ENCODE data around the gene SMARCD3. TPM values are rescaled to one million over a fixed set of nuclear protein-coding genes. Genes with fewer than 3 reads are reported as not detected.

The SMARCD3 gene
- total and polyA plus RNA-seq, 12 donors = 77.7 to 175 (median 97.6) TPM

- intact Hi-C loops (cut with DNase I) = no loop called here
- no peaks in the 10 kb centered on the region for H3K4me1 ChIP-seq
- no peaks in the 10 kb centered on the region for H3K36me3 ChIP-seq
- peaks cover 0 to 52% (median 35%) of the 10 kb centered on the region in 7 donors for H3K27me3 ChIP-seq
- ATAC-seq (no peak), DNase-seq (no peak)
- no peak overlapping the region for H3K27ac ChIP-seq
- 74 to 85% methylated on average over 2 of the region's 2 CpGs for WGBS, 2 donors
- H3K9me3 ChIP-seq = no peaks in the 10 kb centered on the region
- no peak for TF ChIP-seq CTCF (IDR thresholded peaks at IDR 0.05)
- no peak overlapping the region for H3K4me3 ChIP-seq
These were observed 34.8 kb upstream of the SMARCD3 start for GRCh38 chr7:151283302-151283701.

DNA sequence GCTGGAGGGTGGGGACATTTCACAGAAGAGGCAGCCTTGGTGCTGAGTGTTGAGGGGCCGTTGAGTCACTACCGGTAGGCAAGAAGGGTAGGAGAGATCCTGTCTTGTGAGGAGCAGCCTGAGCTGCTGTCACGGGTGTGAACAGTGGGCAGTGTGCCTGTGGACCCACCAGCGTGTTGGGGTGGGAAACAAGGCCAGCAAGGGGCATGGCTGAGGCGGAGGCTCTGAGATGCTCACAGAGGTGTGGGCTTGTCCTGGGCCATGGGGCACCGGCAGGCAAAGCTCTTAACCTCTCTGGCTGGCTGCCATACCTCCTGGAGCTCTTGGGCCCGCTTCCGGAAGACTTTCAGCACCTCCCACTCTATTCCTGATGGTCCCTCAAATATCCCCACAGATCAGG, 33.6 kb upstream of the SMARCD3 start:
- WGBS, 2 donors = 57 to 60% methylated on average over 8 of the region's 8 CpGs
- Histone ChIP-seq H3K36me3 (no peaks in the 10 kb centered on the region), H3K4me1 (peaks cover 0 to 7% (median 5%) of the 10 kb centered on the region in 9 donors), H3K27ac (no peak overlapping the region), H3K27me3 (peaks cover 0 to 52% (median 40%) of the 10 kb centered on the region in 7 donors), H3K9me3 (no peaks in the 10 kb centered on the region), H3K4me3 (no peak overlapping the region)
- intact Hi-C loops (cut with DNase I) = no loop called here
- no peak for DNase-seq
- no peak for TF ChIP-seq CTCF (IDR thresholded peaks at IDR 0.05)
- no peak for ATAC-seq

- ATAC-seq (no peak), DNase-seq (no peak)
- Histone ChIP-seq H3K27me3 (peaks cover 0 to 52% (median 40%) of the 10 kb centered on the region in 7 donors), H3K36me3 (no peaks in the 10 kb centered on the region), H3K4me3 (no peak overlapping the region), H3K27ac (no peak overlapping the region), H3K4me1 (peaks cover 0 to 9% (median 6%) of the 10 kb centered on the region in 9 donors), H3K9me3 (no peaks in the 10 kb centered on the region)
- no peak for TF ChIP-seq CTCF (IDR thresholded peaks at IDR 0.05)
- intact Hi-C loops (cut with DNase I) = no loop called here
- 70 to 74% methylated on average over 6 of the region's 6 CpGs for WGBS, 2 donors
These were observed 33.2 kb upstream of the SMARCD3 start for GRCh38 chr7:151281686-151282085.

- 87 to 90% methylated on average over 9 of the region's 9 CpGs for WGBS, 2 donors
- Histone ChIP-seq H3K4me3 (no peak overlapping the region), H3K27ac (no peak overlapping the region), H3K4me1 (peaks cover 0 to 14% (median 6%) of the 10 kb centered on the region in 9 donors), H3K9me3 (no peaks in the 10 kb centered on the region), H3K36me3 (no peaks in the 10 kb centered on the region), H3K27me3 (peaks cover 0 to 51% (median 40%) of the 10 kb centered on the region in 7 donors)
- ATAC-seq (no peak), DNase-seq (no peak)
- no peak for TF ChIP-seq CTCF (IDR thresholded peaks at IDR 0.05)
- intact Hi-C loops (cut with DNase I) = no loop called here
These were observed 32.0 kb upstream of the SMARCD3 start for GRCh38 chr7:151280388-151281019.

Data from heart right ventricle (tissue), 16 donors.